ENCODE data around the gene TRAP1.

TRAP1 gene

GRCh38 chr16:3641801-3642396, 75.4 kb downstream of the TRAP1 start:
- in situ Hi-C loops (cut with HindIII; ENCODE audit: low sequenced_read_pairs) = no loop called here
- no peak overlapping the region for H3K4me3 ChIP-seq (ENCODE audit: low read depth, low read length)
- DNase-seq (ENCODE audit: low read depth) = no peak
- TF ChIP-seq, protein P1, sequence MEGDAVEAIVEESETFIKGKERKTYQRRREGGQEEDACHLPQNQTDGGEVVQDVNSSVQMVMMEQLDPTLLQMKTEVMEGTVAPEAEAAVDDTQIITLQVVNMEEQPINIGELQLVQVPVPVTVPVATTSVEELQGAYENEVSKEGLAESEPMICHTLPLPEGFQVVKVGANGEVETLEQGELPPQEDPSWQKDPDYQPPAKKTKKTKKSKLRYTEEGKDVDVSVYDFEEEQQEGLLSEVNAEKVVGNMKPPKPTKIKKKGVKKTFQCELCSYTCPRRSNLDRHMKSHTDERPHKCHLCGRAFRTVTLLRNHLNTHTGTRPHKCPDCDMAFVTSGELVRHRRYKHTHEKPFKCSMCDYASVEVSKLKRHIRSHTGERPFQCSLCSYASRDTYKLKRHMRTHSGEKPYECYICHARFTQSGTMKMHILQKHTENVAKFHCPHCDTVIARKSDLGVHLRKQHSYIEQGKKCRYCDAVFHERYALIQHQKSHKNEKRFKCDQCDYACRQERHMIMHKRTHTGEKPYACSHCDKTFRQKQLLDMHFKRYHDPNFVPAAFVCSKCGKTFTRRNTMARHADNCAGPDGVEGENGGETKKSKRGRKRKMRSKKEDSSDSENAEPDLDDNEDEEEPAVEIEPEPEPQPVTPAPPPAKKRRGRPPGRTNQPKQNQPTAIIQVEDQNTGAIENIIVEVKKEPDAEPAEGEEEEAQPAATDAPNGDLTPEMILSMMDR (IDR thresholded peaks at IDR 0.05; ENCODE audit: low read depth, low read length, missing control alignments) = no peak

GRCh38 chr16:3640632-3641501, 76.5 kb downstream of the TRAP1 start:
- TF ChIP-seq, protein P1 (IDR thresholded peaks at IDR 0.05; ENCODE audit: low read depth, low read length, missing control alignments) = no peak
- DNase-seq (ENCODE audit: low read depth) = no peak
- in situ Hi-C loops (cut with HindIII; ENCODE audit: low sequenced_read_pairs) = no loop called here
- H3K4me3 ChIP-seq (ENCODE audit: low read depth, low read length) = no peak overlapping the region

- no peak for DNase-seq (ENCODE audit: low read depth)
Observed at GRCh38 chr16:3640207-3640606, 77.1 kb downstream of the TRAP1 start.

GRCh38 chr16:3638916-3639644, 78.2 kb downstream of the TRAP1 start:
- no peak for DNase-seq (ENCODE audit: low read depth)
- in situ Hi-C loops (cut with HindIII; ENCODE audit: low sequenced_read_pairs) = no loop called here
- H3K4me3 ChIP-seq (ENCODE audit: low read depth, low read length) = no peak overlapping the region
- TF ChIP-seq, protein P1 (IDR thresholded peaks at IDR 0.05; ENCODE audit: low read depth, low read length, missing control alignments) = no peak

More at GRCh38 chr16:3640207-3640606, 77.1 kb downstream of the TRAP1 start:
- TF ChIP-seq, protein P1 (IDR thresholded peaks at IDR 0.05; ENCODE audit: low read depth, low read length, missing control alignments) = no peak
- in situ Hi-C loops (cut with HindIII; ENCODE audit: low sequenced_read_pairs) = no loop called here
- H3K4me3 ChIP-seq (ENCODE audit: low read depth, low read length) = no peak overlapping the region

GRCh38 chr16:3637371-3637923, 79.9 kb downstream of the TRAP1 start:
- TF ChIP-seq, protein P1 (IDR thresholded peaks at IDR 0.05; ENCODE audit: low read depth, low read length, missing control alignments) = no peak
- no peak for DNase-seq (ENCODE audit: low read depth)
- H3K4me3 ChIP-seq (ENCODE audit: low read depth, low read length) = no peak overlapping the region
- in situ Hi-C loops (cut with HindIII; ENCODE audit: low sequenced_read_pairs) = no loop called here

All from astrocyte of the cerebellum (primary cell).